ENCODE results near the gene ALOX15B. TPM values are rescaled to one million over a fixed set of nuclear protein-coding genes. Genes with fewer than 3 reads are reported as not detected.

Gene ALOX15B
- total RNA-seq, 1 donor from 2014 or later: not detected

GRCh38 chr17:8004899-8005298 lies 34.0 kb upstream of the ALOX15B start:
- no peak for DNase-seq (ENCODE audit: low spot score)
- H3K27me3 Mint-ChIP-seq (ENCODE audit: insufficient read depth): peaks cover 38% of the 10 kb centered on the region
- H3K27ac Mint-ChIP-seq: no peak overlapping the region
- no peaks in the 10 kb centered on the region for H3K36me3 Mint-ChIP-seq (ENCODE audit: low read depth)
- intact Hi-C loops (cut with micrococcal nuclease): no loop called here
- H3K4me3 Mint-ChIP-seq: no peak overlapping the region
- peaks cover 7% of the 10 kb centered on the region for H3K4me1 Mint-ChIP-seq (ENCODE audit: low read depth)
- no peaks in the 10 kb centered on the region for H3K9me3 Mint-ChIP-seq

GRCh38 chr17:8005357-8005756 lies 33.5 kb upstream of the ALOX15B start:
- no peaks in the 10 kb centered on the region for H3K36me3 Mint-ChIP-seq (ENCODE audit: low read depth)
- H3K27ac Mint-ChIP-seq: no peak overlapping the region
- no peaks in the 10 kb centered on the region for H3K9me3 Mint-ChIP-seq
- no peak for DNase-seq (ENCODE audit: low spot score)
- H3K27me3 Mint-ChIP-seq (ENCODE audit: insufficient read depth): peaks cover 37% of the 10 kb centered on the region
- H3K4me1 Mint-ChIP-seq (ENCODE audit: low read depth): peaks cover 7% of the 10 kb centered on the region
- intact Hi-C loops (cut with micrococcal nuclease): no loop called here
- no peak overlapping the region for H3K4me3 Mint-ChIP-seq

DNA sequence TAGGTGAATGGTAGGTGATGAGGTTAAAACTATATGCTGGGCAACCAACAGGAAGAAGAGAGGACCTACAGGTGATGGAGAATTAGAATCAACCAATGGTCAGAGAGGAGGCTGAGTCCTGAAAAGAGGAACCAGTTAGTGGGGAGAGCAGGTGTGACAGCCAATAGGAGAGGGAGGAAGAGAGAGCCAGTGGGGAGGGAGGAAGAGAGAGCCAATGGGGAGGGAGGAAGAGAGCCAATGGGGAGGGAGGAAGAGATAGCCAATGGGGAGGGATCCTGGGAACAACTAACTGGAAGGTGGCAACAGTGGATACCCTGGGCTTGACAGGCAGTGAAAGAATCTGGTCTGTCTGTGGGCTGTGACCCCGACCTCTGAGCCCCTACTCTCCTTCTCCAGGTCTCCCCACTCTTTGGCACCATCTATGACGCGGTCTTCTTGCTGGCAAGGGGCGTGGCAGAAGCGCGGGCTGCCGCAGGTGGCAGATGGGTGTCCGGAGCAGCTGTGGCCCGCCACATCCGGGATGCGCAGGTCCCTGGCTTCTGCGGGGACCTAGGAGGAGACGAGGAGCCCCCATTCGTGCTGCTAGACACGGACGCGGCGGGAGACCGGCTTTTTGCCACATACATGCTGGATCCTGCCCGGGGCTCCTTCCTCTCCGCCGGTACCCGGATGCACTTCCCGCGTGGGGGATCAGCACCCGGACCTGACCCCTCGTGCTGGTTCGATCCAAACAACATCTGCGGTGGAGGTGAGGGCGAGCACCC lies 32.7 kb upstream of the ALOX15B start:
- H3K27ac Mint-ChIP-seq: no peak overlapping the region
- peaks cover 7% of the 10 kb centered on the region for H3K4me1 Mint-ChIP-seq (ENCODE audit: low read depth)
- peaks cover 29% of the 10 kb centered on the region for H3K27me3 Mint-ChIP-seq (ENCODE audit: insufficient read depth)
- intact Hi-C loops (cut with micrococcal nuclease): no loop called here
- no peak overlapping the region for H3K4me3 Mint-ChIP-seq
- H3K36me3 Mint-ChIP-seq (ENCODE audit: low read depth): no peaks in the 10 kb centered on the region
- DNase-seq (ENCODE audit: low spot score): no peak
- H3K9me3 Mint-ChIP-seq: no peaks in the 10 kb centered on the region

GRCh38 chr17:8006836-8007680 lies 31.8 kb upstream of the ALOX15B start:
- Mint-ChIP-seq H3K4me3 (no peak overlapping the region), H3K36me3 (ENCODE audit: low read depth) (no peaks in the 10 kb centered on the region), H3K4me1 (ENCODE audit: low read depth) (peaks cover 3% of the 10 kb centered on the region), H3K27ac (no peak overlapping the region), H3K27me3 (ENCODE audit: insufficient read depth) (peaks cover 23% of the 10 kb centered on the region), H3K9me3 (no peaks in the 10 kb centered on the region)
- intact Hi-C loops (cut with micrococcal nuclease): no loop called here
- no peak for DNase-seq (ENCODE audit: low spot score)

- no peak overlapping the region for H3K27ac Mint-ChIP-seq
- DNase-seq (ENCODE audit: low spot score): no peak
- no peaks in the 10 kb centered on the region for H3K9me3 Mint-ChIP-seq
- intact Hi-C loops (cut with micrococcal nuclease): no loop called here
- peaks cover 20% of the 10 kb centered on the region for H3K27me3 Mint-ChIP-seq (ENCODE audit: insufficient read depth)
- no peaks in the 10 kb centered on the region for H3K36me3 Mint-ChIP-seq (ENCODE audit: low read depth)
- no peak overlapping the region for H3K4me3 Mint-ChIP-seq
- H3K4me1 Mint-ChIP-seq (ENCODE audit: low read depth): no peaks in the 10 kb centered on the region
Observed at GRCh38 chr17:8007836-8008235, 31.0 kb upstream of the ALOX15B start.

DNA sequence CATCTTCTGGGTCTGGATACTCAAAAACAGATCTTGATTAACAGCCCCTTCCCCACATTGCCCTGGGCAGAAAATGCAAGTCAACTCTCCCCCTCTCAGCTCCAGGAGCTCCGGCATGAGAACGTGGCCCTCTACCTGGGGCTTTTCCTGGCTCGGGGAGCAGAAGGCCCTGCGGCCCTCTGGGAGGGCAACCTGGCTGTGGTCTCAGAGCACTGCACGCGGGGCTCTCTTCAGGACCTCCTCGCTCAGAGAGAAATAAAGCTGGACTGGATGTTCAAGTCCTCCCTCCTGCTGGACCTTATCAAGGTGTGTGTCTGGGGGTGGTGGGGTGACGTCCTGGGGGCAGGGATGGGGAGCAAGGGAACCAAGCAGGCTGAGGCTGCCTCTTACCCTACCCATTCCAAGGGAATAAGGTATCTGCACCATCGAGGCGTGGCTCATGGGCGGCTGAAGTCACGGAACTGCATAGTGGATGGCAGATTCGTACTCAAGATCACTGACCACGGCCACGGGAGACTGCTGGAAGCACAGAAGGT lies 26.7 kb upstream of the ALOX15B start:
- Mint-ChIP-seq H3K9me3 (no peaks in the 10 kb centered on the region), H3K4me3 (no peak overlapping the region), H3K36me3 (ENCODE audit: low read depth) (no peaks in the 10 kb centered on the region), H3K27me3 (ENCODE audit: insufficient read depth) (peaks cover 20% of the 10 kb centered on the region), H3K27ac (no peak overlapping the region), H3K4me1 (ENCODE audit: low read depth) (peaks cover 7% of the 10 kb centered on the region)
- no peak for DNase-seq (ENCODE audit: low spot score)
- intact Hi-C loops (cut with micrococcal nuclease): no loop called here

GRCh38 chr17:8012996-8013640 lies 25.7 kb upstream of the ALOX15B start:
- H3K4me1 Mint-ChIP-seq (ENCODE audit: low read depth): peaks cover 7% of the 10 kb centered on the region
- intact Hi-C loops (cut with micrococcal nuclease): no loop called here
- no peaks in the 10 kb centered on the region for H3K36me3 Mint-ChIP-seq (ENCODE audit: low read depth)
- H3K9me3 Mint-ChIP-seq: no peaks in the 10 kb centered on the region
- DNase-seq (ENCODE audit: low spot score): no peak
- no peak overlapping the region for H3K27ac Mint-ChIP-seq
- no peak overlapping the region for H3K4me3 Mint-ChIP-seq
- H3K27me3 Mint-ChIP-seq (ENCODE audit: insufficient read depth): peaks cover 23% of the 10 kb centered on the region

DNA sequence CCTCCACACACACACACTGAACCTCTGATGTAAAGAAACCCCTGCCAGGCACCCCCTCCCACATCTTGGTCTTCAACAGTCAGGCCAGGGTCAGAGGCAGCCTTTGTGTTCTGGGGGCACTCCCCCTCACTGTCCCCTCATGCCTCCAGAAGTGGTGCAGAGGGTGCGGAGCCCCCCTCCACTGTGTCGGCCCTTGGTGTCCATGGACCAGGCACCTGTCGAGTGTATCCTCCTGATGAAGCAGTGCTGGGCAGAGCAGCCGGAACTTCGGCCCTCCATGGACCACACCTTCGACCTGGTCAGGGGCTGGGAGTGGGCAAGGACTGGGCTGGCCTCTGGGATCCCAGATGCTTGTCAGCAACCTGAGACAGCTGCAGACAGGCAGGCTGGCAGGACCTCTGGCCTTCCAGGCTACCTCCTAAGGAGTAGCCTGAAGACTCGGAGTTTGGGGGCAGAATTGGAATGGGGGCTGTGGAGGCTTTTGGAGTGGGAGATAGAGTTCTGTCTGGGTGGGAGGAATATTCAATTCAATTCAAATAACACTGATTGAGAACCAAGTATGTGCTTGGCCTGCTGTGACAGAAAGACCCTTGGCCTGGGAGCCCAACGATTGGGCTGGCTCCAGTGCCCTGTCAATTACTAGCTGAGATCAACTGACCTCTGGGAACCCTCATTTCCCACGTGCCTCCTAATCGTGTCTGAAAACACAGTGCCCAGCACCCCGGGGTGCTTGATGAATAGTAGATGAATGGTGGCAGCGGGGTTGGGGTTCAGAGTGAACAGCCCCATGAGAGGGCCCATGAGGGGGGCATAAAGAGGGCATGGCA lies 24.9 kb upstream of the ALOX15B start:
- Mint-ChIP-seq H3K27me3 (ENCODE audit: insufficient read depth) (peaks cover 27% of the 10 kb centered on the region), H3K4me3 (no peak overlapping the region), H3K9me3 (no peaks in the 10 kb centered on the region), H3K36me3 (ENCODE audit: low read depth) (no peaks in the 10 kb centered on the region), H3K4me1 (ENCODE audit: low read depth) (peaks cover 7% of the 10 kb centered on the region), H3K27ac (no peak overlapping the region)
- intact Hi-C loops (cut with micrococcal nuclease): no loop called here
- DNase-seq (ENCODE audit: low spot score): no peak

- H3K27ac Mint-ChIP-seq: no peak overlapping the region
- H3K4me3 Mint-ChIP-seq: no peak overlapping the region
- peaks cover 9% of the 10 kb centered on the region for H3K4me1 Mint-ChIP-seq (ENCODE audit: low read depth)
- no peaks in the 10 kb centered on the region for H3K9me3 Mint-ChIP-seq
- peaks cover 31% of the 10 kb centered on the region for H3K27me3 Mint-ChIP-seq (ENCODE audit: insufficient read depth)
- no peaks in the 10 kb centered on the region for H3K36me3 Mint-ChIP-seq (ENCODE audit: low read depth)
- intact Hi-C loops (cut with micrococcal nuclease): no loop called here
- DNase-seq (ENCODE audit: low spot score): no peak
Observed at GRCh38 chr17:8014558-8014850, 24.4 kb upstream of the ALOX15B start.

DNA sequence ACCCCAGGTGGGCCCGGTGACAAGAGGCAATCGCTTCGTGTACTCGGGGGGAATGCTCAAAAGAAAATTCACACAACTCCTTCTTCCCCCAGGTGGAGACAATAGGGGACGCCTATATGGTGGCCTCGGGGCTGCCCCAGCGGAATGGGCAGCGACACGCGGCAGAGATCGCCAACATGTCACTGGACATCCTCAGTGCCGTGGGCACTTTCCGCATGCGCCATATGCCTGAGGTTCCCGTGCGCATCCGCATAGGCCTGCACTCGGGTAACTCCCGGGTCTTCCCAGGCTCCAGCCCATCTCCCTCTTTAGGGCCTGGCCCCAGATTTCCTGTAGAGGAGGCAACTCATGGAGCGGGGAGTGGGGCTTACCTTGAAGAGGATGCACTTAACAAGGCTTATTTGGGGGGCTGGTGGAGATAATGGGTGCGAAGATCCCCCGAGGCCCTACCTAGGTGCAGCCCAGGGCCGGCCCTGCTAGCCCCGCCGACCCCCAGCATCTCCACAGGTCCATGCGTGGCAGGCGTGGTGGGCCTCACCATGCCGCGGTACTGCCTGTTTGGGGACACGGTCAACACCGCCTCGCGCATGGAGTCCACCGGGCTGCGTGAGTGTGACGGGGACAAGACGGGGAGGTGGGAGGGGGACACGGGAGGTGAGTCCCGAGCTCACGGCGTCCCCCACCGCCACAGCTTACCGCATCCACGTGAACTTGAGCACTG lies 23.5 kb upstream of the ALOX15B start:
- no peaks in the 10 kb centered on the region for H3K36me3 Mint-ChIP-seq (ENCODE audit: low read depth)
- H3K9me3 Mint-ChIP-seq: no peaks in the 10 kb centered on the region
- H3K27ac Mint-ChIP-seq: no peak overlapping the region
- no peak overlapping the region for H3K4me3 Mint-ChIP-seq
- intact Hi-C loops (cut with micrococcal nuclease): no loop called here
- H3K27me3 Mint-ChIP-seq (ENCODE audit: insufficient read depth): peaks cover 29% of the 10 kb centered on the region
- DNase-seq (ENCODE audit: low spot score): no peak
- peaks cover 12% of the 10 kb centered on the region for H3K4me1 Mint-ChIP-seq (ENCODE audit: low read depth)

GRCh38 chr17:8015957-8016631 lies 22.8 kb upstream of the ALOX15B start:
- no peak overlapping the region for H3K27ac Mint-ChIP-seq
- H3K4me1 Mint-ChIP-seq (ENCODE audit: low read depth): peaks cover 12% of the 10 kb centered on the region
- H3K27me3 Mint-ChIP-seq (ENCODE audit: insufficient read depth): peaks cover 29% of the 10 kb centered on the region
- intact Hi-C loops (cut with micrococcal nuclease): loop anchor here (1.0 kb wide), 2 partner anchors 25 to 41 kb away; no protein-coding TSS in a partner anchor
- H3K9me3 Mint-ChIP-seq: no peaks in the 10 kb centered on the region
- peak overlapping the region; percentile 81 for H3K4me3 Mint-ChIP-seq
- no peaks in the 10 kb centered on the region for H3K36me3 Mint-ChIP-seq (ENCODE audit: low read depth)
- no peak for DNase-seq (ENCODE audit: low spot score)
